Mucosa of descending colon (tissue), 3 donors: ENCODE measurements around the gene DIPK2A. TPM values are rescaled to one million over a fixed set of nuclear protein-coding genes. Genes with fewer than 3 reads are reported as not detected.

ENCODE experiments used
- ATAC-seq: fragments of 200-7000 bp; cut with Tn5 transposase; one replicate; pipeline ENCODE4 v1.9.1; 2020; ENCODE audit warnings: mild to moderate bottlenecking, moderate library complexity
- DNase-seq, 3 donors: peaks; one replicate each; pipeline ENCODE4 v3.0.0-alpha.2; 2020
- H3K36me3 ChIP-seq: fragments of 200-600 bp; one replicate; pipeline ENCODE4 v1.8.0; 2021; ENCODE audit warnings: low read depth, mild to moderate bottlenecking
- H3K4me1 ChIP-seq: fragments of 200-600 bp; one replicate; pipeline ENCODE4 v1.8.0; 2021; ENCODE audit warnings: low read depth, mild to moderate bottlenecking
- H3K4me3 ChIP-seq: fragments of 200-600 bp; one replicate; pipeline ENCODE4 v1.8.0; 2021; ENCODE audit warnings: mild to moderate bottlenecking
- H3K9me3 ChIP-seq: fragments of 200-600 bp; one replicate; pipeline ENCODE4 v1.8.0; 2021; ENCODE audit warnings: mild to moderate bottlenecking
- intact Hi-C, 2 donors: fragments of 100-400 bp; cut with DNase I in 1 of 2; cut with micrococcal nuclease in 1 of 2; formaldehyde crosslinking; loops; one replicate each; pipeline versions ENCODE4 v1.11.0 to v1.11.1; 2022; cut with DNase I, micrococcal nuclease
- total RNA-seq, 3 donors: library from RNA; stranded (reverse); fragmentation: NEBNext Ultra II Directional in 2 of 3; extraction: Animal tissue kit (Norgen Biotek cat#: 25700) in 2 of 3; gene quantifications; one replicate each; pipeline versions ENCODE4 v1.2.1 to v1.2.4, GENCODE V29; 2021 to 2023
- TF ChIP-seq, protein P1 (sequence below): fragments of 200-600 bp; IDR thresholded peaks from one replicate; pipeline ENCODE4 v1.8.0; 2022; ENCODE audit warnings: antibody characterized with exemption, mild to moderate bottlenecking
- donor health status: DM: no; HTN: no; CAD: no; lungs with moderate emphysema.
- donor health status: DM: no; HTN: no; CAD: no.
- donor health status: DM: no; HTN: yes; CAD: no.

Gene DIPK2A
- total RNA-seq, 3 donors from 2014 or later, result 14.2 to 30.1 (median 14.7) TPM

GRCh38 chr3:143956838-143957237 lies 14.8 kb upstream of the DIPK2A start:
- DNase-seq, result no peak

DNA sequence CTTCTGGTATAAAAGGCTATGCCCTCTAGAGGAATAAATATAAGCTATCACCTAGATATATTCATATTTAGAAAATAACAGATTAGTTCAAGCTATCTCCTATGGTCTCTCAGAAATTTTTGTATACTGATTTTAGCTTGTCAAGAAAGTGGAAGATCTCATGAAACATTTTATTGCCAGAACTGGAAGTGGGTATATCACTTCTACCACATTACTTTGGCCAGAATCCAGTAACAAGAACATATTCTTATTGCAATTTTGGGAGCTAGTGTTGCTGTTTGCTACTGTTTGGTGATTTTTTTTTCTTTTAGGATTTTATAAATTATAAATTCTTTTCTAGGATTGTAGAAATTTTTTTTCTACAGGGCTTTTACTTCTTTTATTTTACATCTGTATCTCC lies 14.2 kb upstream of the DIPK2A start:
- H3K4me1 ChIP-seq, result no peaks in the 10 kb centered on the region
- intact Hi-C loops, result no loop called here
- DNase-seq (no peak), ATAC-seq (no peak)
- TF ChIP-seq, protein P1, sequence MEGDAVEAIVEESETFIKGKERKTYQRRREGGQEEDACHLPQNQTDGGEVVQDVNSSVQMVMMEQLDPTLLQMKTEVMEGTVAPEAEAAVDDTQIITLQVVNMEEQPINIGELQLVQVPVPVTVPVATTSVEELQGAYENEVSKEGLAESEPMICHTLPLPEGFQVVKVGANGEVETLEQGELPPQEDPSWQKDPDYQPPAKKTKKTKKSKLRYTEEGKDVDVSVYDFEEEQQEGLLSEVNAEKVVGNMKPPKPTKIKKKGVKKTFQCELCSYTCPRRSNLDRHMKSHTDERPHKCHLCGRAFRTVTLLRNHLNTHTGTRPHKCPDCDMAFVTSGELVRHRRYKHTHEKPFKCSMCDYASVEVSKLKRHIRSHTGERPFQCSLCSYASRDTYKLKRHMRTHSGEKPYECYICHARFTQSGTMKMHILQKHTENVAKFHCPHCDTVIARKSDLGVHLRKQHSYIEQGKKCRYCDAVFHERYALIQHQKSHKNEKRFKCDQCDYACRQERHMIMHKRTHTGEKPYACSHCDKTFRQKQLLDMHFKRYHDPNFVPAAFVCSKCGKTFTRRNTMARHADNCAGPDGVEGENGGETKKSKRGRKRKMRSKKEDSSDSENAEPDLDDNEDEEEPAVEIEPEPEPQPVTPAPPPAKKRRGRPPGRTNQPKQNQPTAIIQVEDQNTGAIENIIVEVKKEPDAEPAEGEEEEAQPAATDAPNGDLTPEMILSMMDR, result no peak
- H3K9me3 ChIP-seq, result no peaks in the 10 kb centered on the region
- H3K36me3 ChIP-seq, result no peaks in the 10 kb centered on the region
- no peak overlapping the region for H3K4me3 ChIP-seq

More at GRCh38 chr3:143956838-143957237, 14.8 kb upstream of the DIPK2A start:
- H3K9me3 ChIP-seq, result no peaks in the 10 kb centered on the region
- intact Hi-C loops, result no loop called here
- ATAC-seq, result no peak
- TF ChIP-seq, protein P1, result no peak
- no peaks in the 10 kb centered on the region for H3K4me1 ChIP-seq
- no peaks in the 10 kb centered on the region for H3K36me3 ChIP-seq
- no peak overlapping the region for H3K4me3 ChIP-seq

GRCh38 chr3:143958966-143959365 lies 12.7 kb upstream of the DIPK2A start:
- DNase-seq (no peak), ATAC-seq (no peak)
- TF ChIP-seq, protein P1, result no peak
- H3K36me3 ChIP-seq, result no peaks in the 10 kb centered on the region
- H3K9me3 ChIP-seq, result no peaks in the 10 kb centered on the region
- no peak overlapping the region for H3K4me3 ChIP-seq
- intact Hi-C loops, result no loop called here
- H3K4me1 ChIP-seq, result no peaks in the 10 kb centered on the region

DNA sequence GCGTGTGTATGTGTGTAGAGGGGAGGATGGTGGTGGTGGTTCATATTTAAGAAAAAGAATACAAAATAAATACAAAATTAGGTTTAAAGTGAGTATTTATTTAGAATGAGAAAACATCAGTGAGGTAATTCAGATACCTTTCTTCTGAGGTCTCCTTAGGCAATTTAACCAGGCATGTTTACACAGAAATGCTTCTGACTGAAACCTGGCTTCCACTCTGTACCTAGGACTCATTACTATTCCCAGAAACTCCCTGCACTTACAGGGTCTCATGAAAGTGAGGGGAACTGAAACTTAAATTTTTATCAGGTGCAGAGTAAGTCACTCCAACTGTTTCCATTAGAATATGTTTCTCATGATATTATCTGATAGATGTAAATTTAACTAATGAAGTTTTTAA lies 10.3 kb upstream of the DIPK2A start:
- Histone ChIP-seq H3K4me3 (no peak overlapping the region), H3K9me3 (no peaks in the 10 kb centered on the region), H3K4me1 (no peaks in the 10 kb centered on the region), H3K36me3 (no peaks in the 10 kb centered on the region)
- intact Hi-C loops, result no loop called here
- no peak for DNase-seq
- no peak for ATAC-seq
- TF ChIP-seq, protein P1, result no peak

DNA sequence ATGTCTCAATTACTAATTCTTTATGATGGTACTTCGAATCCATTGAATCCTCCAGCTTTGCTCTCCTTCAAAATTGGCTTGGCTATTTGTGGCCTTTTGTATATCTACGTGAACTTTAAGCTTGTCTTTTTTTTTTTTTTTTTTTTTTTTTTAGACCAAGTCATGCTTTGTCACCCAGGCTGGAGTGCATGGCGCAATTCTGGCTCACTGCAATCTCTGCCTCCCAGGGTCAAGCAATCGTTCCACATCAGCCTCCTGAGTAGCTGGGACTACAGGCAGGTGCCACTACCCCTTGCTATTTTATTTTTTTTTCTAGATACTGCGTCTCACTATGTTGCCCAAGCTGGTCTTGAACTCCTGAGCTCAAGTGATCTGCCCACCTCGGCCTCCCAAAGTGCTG lies 7.7 kb upstream of the DIPK2A start:
- Histone ChIP-seq H3K4me1 (no peaks in the 10 kb centered on the region), H3K36me3 (no peaks in the 10 kb centered on the region), H3K9me3 (no peaks in the 10 kb centered on the region), H3K4me3 (no peak overlapping the region)
- ATAC-seq, result no peak
- intact Hi-C loops, result no loop called here
- DNase-seq, result no peak
- TF ChIP-seq, protein P1, result no peak

DNA sequence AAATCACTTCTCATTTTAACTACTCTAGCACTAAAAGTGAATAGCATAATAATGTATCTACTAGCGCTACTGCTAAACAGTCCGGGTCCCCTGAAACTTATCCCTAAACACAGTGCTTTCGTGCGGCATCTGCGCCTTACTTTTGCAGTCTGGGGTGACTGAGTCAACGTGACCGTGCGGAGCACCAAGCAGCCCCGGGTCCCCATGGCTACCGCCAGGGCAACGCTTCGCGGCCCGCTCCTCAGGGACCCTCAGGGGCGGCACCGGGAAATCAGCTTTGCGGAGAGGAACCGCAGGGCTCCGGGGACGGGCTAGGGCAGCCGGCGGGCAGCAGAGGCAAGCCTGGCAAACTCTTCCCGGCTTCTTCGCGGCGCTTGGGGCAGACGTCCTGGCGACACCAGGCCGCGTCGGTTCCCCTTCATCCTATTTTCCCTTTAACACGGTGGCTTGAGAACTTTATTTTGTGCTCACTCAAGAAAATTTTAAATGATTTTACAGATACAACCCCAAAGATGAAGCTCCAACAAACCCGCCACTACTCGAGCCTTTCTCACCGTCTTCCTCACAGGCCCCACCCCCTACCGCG lies 757 bp upstream of the DIPK2A start:
- peaks cover 10% of the 10 kb centered on the region for H3K4me1 ChIP-seq
- H3K4me3 ChIP-seq, result peak overlapping the region; percentile 52
- intact Hi-C loops, result no loop called here
- no peaks in the 10 kb centered on the region for H3K36me3 ChIP-seq
- H3K9me3 ChIP-seq, result no peaks in the 10 kb centered on the region
- ATAC-seq (peak; percentile 1), DNase-seq (peak; percentile 55 to 77 (median 74))
- TF ChIP-seq, protein P1, result no peak
